Stimulated activated CD4-positive, alpha-beta T cell treated with anti-CD3 and anti-CD28 coated beads, Interleukin-4, amount 100 ng/mL, for 1 hour (primary cell): ENCODE measurements around the gene SPECC1.
A peak's percentile ranks its signal among the peaks of the same experiment; 100 is the strongest.
"Not testable (repeated sequence)": the region's sequence is repeated elsewhere in the genome, so short reads cannot be mapped to it uniquely, and the experiment has no call there.

Source experiments
- DNase-seq: peaks from one replicate; pipeline ENCODE4 v3.0.0-alpha.2; 2020

SPECC1 gene

DNA sequence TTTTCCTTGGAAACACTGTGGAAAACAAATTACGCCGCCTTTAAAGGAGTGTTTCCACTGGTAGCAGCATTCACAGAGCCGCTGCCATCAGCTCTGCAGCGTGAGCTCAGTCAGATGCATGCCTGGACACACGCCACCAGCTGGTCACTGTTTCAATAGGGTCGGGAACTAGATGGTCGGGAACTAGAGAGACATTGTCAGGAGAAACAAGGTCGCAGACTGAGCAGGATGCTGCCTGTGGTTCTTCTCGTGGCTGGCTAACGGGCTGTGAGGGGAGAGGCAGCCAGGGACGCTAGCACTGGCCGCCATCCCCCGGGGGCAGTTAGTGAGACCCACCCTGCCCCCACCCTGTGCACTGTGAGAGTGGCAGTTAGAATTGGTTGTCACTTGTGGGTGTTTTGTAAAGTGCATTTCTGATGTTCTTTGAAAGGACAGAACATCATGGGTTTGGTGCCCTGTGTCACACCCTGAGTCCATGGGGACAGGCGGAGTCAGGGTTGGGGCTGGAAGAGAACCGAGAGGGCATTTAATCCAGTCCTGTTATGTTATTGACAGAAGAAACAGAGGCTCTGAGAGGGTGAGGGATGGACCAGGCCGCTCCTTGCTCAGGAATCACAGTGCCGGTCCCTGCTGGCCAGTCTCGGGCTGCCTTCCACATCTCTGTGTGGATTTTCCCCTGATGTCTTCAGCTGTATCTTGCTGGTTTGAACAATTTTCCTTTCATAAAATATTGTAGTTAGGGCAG, 86.3 kb downstream of the SPECC1 start:
- DNase-seq = no peak

DNA sequence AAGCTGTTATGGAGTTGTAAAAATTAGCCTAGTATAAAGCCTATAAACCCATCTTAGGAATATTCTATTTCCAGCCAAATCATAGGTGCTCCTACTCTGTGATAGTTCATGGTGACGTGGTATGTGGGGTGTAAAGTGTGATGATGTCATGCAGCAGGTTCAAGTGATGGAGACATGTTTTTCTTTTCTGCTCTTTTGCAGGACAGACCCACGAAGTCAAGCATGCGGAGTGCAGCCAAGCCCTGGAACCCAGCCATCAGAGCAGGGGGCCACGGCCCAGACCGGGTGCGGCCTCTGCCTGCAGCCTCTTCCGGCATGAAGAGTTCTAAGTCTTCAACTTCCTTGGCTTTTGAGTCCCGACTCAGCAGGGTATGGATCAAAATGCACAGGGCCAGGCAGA, 87.3 kb downstream of the SPECC1 start:
- DNase-seq = no peak

DNA sequence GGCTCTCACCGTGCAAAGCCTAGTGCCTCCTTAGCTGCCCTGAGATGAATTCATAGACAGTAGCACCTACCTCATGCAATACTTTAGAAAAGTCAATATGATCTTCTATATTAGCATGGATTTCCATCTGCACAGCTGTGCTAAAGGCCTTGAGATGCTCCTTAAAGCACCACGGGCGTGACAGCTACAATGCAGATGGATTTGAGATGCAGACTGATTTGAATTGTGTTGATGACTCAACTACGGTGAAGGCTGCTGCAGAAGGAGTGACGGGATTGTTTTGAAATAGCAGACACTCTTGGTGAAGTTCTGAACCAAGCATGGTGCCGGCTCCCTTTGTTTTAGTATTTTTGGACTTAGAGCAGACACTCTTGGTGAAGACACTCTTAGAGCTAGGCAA, 88.2 kb downstream of the SPECC1 start:
- DNase-seq = no peak

DNA sequence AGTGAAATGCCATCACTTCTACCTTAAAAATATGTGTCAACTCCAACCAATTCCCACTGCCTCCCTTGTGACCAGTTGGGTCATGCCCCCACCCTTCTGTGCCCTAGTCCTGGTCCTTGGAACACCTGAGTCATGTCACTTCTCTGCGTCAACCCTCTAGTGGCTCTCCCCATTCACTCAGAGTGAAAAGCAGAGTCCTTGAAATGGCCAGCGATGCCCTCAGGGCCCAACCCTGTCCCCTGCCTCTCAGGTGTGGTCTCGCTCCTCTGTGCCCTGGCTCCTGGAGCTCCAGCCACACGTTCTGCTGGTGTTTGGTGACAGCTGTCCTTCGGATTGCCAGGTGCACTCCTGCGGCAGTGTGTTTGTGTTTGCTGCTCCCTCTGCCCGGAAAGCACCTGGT, 89.2 kb downstream of the SPECC1 start:
- no peak for DNase-seq

DNA sequence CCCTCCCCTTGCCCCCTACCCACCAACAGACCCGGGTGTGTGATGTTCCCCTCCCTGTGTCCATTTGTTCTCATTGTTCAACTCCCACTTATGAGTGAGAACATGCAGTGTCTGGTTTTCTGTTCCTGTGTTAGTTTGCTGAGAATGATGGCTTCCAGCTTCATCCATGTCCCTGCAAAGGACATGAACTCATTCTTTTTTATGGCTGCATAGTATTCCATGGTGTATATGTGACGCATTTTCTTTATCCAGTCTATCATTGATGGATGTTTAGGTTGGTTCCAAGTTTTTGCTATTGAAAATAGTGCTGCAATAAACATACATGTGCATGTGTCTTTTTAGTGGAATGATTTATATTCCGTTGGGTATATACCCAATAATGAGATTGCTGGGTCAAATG, 91.6 kb downstream of the SPECC1 start:
- DNase-seq = not testable (repeated sequence)

DNA sequence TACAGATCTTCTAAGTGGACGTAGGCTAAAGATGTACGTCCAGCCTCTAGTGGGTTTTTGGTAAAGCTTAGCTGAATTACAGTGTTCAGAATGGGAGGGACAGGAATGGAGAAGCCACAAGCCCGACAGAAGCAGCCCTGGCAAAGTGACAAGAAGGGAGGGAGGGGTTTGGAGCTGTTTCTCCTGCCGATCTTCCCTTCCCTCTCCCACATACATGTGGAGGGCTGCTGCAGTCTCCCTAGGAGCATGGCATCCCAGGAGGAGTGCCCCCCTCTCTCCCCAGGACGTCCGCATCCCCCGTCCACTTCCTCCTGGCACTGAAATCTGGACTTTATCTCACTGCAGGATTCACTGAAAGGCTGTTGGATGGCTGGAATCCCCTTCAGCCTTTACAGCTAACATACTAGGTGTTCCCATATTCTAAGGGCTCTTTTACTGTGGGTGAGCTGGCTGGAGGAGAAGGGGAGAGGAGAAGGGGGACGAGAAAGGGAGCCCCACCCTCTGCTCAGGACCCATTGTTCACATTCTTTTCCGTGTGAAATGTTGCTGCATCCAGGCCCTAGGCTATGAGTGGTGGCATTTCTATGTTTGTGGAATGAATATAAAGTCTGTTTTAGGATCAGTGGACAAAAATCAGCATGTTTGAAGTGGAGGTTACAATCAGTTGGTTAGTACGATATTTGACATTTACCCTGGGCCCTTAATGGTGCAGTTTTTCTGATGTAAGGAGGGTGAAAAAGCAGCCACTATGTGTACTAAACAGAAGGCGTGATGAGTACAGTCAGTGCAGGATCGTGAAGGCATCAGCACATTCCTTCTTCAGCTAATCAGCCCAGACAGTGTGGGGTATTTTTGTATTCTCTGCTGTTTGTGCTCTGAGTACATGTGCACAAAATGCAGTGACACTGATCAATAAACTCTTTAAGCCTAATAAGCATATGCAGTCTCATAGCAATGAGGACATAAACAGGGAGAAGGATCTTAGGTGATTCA, 94.6 kb downstream of the SPECC1 start:
- no peak for DNase-seq

DNA sequence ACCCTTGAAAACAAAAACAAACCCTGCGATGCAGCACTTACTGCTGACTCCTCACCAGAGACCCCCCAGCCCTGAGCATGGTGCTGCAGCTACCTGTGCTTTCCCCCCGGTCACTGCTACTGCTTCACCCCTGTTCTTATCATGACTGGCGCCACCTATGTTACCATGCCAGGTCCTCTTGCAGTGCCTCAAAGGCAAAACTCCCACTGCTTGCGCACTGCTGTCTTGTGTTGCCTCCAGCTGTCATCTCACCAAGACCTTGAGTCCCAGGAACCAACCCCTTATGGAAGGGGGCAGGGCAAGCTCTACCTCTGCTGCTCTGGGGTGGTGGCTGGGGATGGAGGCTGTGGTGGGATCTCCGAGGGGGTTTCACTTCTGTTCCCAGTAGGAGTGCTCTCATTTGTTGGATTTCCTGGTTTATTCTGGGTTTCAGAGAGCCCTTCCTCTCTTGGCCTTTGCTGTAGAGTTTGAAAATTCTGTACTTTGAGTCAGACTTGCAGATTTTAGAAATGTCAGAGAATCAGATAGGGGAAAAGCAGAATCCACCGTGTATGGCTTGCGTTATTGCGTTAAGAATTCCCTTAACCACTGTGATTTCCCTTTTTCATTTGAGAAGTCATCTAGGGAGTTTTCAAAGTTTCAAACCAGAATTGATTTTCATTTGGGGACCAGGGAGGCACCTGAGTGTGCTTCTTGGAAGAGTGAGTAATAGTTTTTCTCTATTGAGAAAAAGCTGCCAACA, 96.6 kb downstream of the SPECC1 start:
- no peak for DNase-seq

DNA sequence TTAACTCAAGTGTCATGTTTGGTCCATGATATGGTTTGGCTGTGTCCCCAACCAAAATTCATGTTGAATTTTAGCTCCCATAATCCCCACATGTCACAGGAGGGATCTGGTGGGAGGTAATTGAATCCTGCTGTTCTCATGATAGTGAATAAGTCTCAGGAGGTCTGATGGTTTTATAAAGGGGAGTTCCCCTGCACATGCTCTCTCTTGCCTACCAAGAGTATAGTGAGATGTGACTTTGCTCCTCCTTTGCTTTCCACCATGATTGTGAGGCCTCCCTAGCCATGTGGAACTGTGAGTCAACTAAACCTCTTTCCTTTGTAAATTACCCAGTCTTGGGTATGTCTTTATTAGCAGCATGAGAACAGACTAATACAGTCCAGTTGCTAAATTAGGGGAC, 97.3 kb downstream of the SPECC1 start:
- DNase-seq = not testable (repeated sequence)

DNA sequence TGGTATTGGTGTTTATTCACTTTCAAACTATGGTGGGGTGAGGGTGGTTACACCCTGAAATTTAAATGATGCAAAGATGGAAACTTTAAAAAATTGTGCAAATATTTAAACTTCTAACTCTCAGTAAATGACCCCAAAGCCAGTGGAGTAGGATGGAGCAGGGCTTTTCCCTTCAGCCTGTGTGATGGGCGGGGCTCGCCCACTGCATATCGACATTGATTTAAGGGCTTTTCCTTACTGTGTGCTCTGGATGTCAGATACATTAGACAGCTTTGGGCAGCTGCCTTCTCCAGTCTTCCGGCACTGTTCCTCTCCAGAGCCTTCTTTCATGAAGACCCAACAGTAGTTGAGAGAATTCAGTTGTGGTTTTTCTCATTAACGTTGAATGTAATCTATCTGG, 99.9 kb downstream of the SPECC1 start:
- no peak for DNase-seq

DNA sequence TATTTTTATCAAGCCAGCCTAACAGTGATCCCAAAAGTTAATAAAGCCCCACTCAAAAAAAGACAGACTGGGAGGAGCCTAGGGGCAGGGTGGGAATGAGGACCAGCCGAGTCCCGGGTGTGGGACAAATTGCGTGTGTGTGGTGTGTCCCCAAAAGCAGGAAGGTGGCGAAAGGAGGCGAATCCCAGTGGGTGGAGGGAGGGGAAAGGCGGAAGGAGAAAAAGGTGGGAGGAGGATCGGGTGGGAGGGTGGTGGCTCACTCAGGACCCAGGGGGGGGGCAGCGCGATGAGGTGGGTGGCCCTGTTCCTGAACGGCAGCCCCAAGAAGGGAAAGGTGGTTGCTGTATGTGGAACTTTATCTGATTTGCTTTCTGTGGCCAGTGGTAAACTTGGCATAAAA, 102.4 kb downstream of the SPECC1 start:
- DNase-seq = no peak

DNA sequence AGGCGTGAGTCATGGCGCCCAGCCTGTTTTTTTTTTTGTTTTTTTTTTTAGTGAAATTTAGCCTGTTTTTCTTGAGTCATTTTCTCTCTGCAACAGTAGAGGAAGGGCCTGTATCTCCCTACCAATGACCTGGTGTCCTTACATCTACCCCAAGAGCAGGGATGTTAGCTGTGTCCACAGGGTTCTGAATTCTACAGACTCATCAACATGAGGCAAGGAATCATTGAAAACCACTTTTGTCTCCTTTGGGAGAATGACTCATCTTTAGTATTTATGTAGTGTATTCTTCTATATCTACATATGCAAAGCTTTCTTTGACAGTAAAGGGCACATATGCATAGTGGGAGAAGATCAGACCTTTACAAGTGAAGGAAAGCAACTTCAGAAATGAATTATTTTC, 105.3 kb downstream of the SPECC1 start:
- DNase-seq = no peak

DNA sequence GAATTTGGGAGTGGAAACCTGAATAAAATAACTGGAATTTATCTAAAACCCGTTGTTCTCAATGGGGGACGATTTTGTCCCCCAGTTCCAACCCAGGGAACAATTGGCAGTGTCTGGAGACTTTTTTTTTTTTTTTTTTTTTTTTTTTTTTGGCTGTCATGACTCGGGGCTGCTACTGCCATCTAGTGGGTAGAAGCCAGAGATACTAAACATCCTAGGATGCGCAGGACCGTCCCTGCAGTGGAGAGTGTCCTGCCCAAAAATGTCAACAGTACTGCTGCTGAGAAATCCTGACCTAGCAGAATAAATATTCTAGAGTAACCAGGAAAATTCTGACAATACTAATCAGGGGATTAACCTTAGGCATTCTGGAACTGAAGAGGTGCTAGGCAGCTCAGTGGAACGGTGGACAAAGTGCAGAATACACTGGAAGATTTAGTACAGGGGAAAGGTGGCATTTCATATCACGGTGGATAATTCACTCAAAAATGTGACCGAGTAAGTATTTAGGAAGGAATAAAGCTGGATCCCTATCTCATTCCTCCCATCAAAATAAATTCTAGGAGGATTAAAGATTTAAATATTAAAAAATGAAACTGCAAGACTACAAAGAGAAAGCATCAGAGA, 107.6 kb downstream of the SPECC1 start:
- peak; percentile 27 for DNase-seq

DNA sequence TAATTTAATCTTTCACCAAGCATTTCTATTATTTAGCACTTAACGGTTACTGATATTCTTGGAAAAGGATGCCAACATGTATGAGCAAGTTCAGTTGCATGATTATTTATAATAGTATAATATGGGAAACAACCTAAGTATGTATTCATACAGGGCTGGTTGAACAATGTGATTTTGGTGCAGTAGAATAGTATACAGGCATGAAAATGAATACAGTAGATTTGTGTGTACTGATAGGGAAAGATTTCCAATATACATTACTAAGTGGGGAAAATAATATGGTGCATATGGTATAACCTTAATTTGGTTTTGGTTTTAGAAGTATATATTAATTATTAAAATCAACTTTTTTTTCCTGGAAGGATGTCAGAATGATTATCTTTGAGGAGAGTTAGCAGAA, 109.1 kb downstream of the SPECC1 start:
- DNase-seq = no peak

DNA sequence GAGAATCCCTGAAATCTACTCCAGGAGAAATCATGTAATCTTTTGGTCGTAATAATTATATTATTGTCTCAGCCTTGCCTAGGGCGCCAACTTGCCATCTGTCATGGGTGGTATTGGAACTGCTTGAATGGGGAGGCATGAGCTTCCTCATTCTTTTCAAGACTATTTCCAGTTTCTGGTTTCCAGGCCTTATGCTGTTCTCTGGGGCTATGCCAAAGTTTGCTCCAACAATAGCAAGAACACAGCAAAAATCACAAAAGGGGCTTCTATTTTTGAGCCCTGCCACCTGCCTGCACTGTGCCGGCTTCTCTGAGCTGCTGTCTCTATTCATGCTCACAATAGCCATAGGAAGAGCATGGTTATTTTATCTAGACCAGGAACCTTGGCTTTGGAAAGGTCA, 111.7 kb downstream of the SPECC1 start:
- DNase-seq = no peak

DNA sequence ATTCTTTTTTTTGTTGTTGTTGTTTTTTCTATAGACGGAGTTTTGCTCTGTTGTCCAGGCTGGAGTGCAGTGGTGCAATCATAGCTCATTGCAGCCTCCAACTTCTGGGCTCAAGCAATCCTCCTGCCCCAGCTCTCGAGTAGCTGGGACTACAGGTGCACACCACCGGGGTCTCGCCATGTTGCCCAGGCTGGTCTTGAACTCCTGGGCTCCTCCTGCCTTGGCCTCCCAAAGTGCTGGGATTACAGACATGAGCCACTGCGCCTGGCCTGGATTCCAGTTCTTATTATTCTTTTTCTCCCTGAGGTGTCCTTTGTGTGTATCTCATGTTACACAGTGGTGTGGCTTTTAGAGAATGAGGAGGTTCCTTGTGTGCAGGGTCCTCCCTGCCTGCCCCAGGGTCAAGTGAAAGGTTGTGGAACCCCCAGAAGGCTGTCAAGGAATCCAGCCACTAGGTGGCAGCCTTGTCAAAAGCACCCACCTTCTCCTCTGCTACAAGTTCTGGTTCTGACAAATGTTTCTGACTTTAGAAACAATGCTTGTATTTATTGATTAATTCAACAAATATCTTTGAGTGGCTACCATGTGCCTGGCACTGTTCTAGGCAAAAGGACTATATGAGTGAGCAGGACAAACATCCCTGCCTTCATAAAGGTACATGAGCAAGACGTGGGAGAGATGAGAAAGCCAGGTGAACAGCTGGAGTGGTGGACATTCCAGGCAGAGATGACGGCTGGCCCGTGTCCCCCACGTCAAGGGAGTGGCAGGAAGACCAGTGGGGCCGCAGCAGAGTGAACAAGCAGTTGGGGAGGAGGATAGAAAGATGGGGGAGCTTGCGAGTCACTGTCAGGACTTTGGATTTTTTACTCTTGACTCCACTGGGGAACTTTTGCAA, 112.4 kb downstream of the SPECC1 start:
- peak; percentile 70 for DNase-seq

DNA sequence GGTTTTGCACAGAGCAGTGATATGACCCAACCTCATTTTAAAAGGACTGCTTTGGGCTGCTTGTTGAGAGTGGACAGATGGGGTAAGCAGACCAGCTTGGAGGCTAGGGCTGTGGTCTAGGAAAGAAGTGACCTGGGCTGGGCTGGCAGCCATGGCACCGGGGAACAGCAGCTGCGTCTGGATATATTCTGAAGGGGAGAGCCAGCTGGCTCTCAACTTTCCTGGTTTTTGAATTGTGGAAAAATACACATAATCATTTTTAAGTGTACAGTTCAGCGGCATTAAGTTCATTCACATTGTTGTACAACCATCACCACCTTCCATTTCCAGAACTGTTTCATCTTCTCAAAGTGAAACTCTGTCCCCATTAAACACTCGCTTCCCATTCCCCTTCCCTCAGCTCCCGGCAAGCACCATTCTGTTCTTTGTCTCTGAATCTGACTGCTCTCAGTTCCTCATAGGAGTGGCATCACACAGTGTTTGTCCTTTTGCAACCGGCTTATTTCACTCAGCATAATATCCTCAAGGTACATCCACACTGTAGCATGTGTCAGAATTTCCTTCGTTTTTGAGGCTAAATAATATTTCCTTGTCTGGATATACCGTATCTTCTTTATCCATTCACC, 113.2 kb downstream of the SPECC1 start:
- DNase-seq = no peak

DNA sequence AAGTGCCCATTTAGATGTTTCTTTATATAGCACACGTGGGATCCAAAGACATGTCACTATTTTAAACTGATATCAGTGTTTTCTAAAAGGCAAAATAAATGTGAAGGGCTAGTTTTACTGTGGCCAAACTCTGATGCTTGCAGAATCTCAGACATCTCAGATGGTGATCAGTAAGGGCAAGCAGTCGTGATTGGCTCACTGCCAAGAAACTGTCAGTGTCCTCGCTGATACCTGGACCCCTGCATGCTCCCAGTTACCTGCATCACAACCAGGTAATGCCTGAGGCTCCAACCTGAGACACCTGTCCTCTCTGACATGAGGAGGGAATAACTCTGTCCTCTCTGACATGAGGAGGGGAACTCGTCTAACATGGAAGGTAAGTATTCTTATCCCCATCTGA, 114.0 kb downstream of the SPECC1 start:
- no peak for DNase-seq

DNA sequence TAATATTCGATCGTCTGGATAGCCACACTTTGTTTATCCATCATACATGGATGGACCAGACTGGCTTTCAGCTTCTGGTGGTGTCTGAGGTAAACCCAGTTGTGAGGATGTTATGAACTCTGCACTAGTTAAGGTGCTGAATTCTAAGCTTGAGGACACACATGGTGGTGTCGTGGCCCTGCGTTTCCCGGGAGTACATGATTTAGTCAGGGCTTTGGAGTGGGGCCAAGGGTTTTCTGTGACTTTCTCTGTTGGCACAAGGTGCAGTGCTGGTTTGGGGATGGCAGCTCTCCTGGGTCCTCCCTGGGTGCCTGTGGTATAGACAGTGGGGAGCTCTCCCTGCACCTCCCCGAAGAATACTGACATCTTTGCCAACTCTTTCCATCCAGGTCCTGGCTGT, 116.6 kb downstream of the SPECC1 start:
- DNase-seq = no peak

DNA sequence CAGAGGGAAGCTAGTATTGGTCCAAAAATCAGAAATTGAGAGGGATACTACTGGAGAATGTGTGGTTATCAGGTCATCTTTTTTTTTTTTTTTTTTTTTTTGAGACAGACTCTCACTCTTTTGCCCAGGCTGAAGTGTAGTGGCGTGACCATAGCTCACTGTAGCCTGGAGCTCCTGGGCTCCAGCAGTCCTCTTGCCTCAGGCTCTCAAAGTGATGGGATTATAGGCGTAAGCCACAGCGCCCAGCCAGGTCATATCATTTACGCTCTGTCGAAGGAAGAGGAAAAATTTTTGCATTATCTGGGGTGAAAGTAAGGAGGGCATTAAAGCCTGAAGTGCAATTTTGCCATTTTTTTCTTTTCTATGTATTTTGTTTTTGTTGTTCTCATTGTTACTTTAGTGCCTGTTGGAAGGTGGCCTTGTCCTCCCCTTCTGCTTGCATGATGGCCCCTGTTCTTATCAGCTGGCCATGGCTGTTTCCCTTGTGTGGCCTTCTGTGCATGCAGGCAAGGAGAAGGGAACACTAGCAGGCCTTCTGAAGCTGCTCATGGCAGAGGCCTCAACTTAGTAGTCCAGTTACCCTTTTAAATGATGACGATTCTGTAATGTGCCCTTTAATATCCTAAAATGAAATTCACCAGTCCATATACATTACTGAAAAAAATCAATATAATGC, 118.3 kb downstream of the SPECC1 start:
- DNase-seq = no peak

DNA sequence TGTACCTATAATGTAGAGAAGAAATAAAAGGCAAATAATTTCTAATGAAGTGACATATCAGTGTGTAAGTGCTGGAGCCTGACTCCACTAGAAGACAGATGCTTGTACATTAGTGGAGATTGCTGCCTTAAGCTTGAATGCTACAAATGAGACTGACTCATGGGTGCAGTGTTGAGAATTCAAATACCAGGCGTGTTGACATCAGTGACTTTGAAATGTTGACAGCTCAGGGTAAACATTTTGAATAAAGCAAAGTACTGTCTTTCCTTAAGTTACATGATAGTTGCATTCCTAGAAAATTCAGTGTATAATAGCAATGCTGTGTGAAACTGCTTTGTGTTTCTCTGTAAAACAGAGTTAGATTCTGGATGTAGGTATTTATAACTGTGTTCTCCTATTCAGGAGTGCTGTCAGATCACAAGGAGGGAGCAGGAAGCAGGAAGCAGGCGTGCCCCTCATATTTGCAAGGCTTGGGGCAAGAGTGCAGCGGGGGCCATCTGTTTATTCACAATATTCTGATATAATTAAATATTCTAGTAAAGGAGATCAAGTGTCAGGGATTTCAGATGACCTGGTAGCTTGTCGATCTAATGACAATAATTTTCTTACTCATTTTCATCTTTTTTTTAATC, 119.0 kb downstream of the SPECC1 start:
- no peak for DNase-seq
